WTC11 (cell line): ENCODE data around the gene CIPC. TPM values are rescaled to one million over a fixed set of nuclear protein-coding genes. Genes with fewer than 3 reads are reported as not detected.

ENCODE experiments used
- ATAC-seq: fragments of 200-7000 bp; cut with Tn5 transposase; 2 replicates; pipeline ENCODE4 v1.10.0; 2021; ENCODE audit warnings: mild to moderate bottlenecking, moderate library complexity
- CTCF ChIA-PET: fragments of 300-600 bp; sonication (Branson Sonifier 250); formaldehyde crosslinking; loops from one replicate; lab custom pipeline; 2021; ENCODE audit warnings: antibody characterized with exemption; lab: Charles Lee
- POLR2A ChIA-PET: fragments of 350-600 bp; sonication (Branson Sonifier 250); formaldehyde crosslinking; loops from one replicate; lab custom pipeline; 2021; ENCODE audit warnings: antibody characterized with exemption; lab: Charles Lee
- DNase-seq: peaks from one replicate; pipeline ENCODE4 v3.0.0; 2021; ENCODE audit warnings: low spot score
- H3K27ac Mint-ChIP-seq: 2 replicates; pipeline ENCODE4 v1.8.0; 2021; ENCODE audit warnings: mixed read lengths
- H3K27me3 Mint-ChIP-seq: 2 replicates; pipeline ENCODE4 v1.8.0; 2021; ENCODE audit warnings: low read depth, mild to moderate bottlenecking, moderate library complexity, mixed read lengths
- H3K36me3 Mint-ChIP-seq: 2 replicates; pipeline ENCODE4 v1.8.0; 2021; ENCODE audit warnings: mixed read lengths
- H3K4me1 Mint-ChIP-seq: 2 replicates; pipeline ENCODE4 v1.8.0; 2022; ENCODE audit warnings: mixed read lengths
- H3K4me3 Mint-ChIP-seq: 2 replicates; pipeline ENCODE4 v1.8.0; 2021; ENCODE audit warnings: mild to moderate bottlenecking, moderate library complexity, mixed read lengths
- H3K9me3 Mint-ChIP-seq: 2 replicates; pipeline ENCODE4 v1.8.0; 2021; ENCODE audit warnings: mixed read lengths
- AR ChIP-seq: fragments of 250-450 bp; sonication (Bioruptor Pico); IDR thresholded peaks from 2 replicates; pipeline ENCODE4 v1.9.0; 2021; ENCODE audit warnings: mild to moderate bottlenecking
- CBFB ChIP-seq: sonication (generic); formaldehyde crosslinking; IDR thresholded peaks from 2 replicates; pipeline ENCODE4 v1.8.1; 2022; ENCODE audit warnings: mild to moderate bottlenecking, low read depth, missing genetic modification reagents
- CREM ChIP-seq: sonication (generic); formaldehyde crosslinking; IDR thresholded peaks from 2 replicates; pipeline ENCODE4 v1.8.1; 2022; ENCODE audit warnings: mild to moderate bottlenecking, missing genetic modification reagents, moderate library complexity
- CTCF ChIP-seq: fragments of 200-600 bp; IDR thresholded peaks from 2 replicates; pipeline ENCODE4 v1.8.0; 2022; ENCODE audit warnings: antibody characterized with exemption
- E2F4 ChIP-seq: sonication (generic); formaldehyde crosslinking; IDR thresholded peaks from 2 replicates; pipeline ENCODE4 v1.8.1; 2022; ENCODE audit warnings: low read depth, mild to moderate bottlenecking, moderate library complexity, missing genetic modification reagents, borderline replicate concordance
- EMX1 ChIP-seq: fragments of 250-450 bp; sonication (Bioruptor Pico); IDR thresholded peaks from 2 replicates; pipeline ENCODE4 v1.8.0; 2021; ENCODE audit warnings: mild to moderate bottlenecking
- FOXP4 ChIP-seq: sonication (generic); formaldehyde crosslinking; IDR thresholded peaks from 2 replicates; pipeline ENCODE4 v1.8.0; 2022; ENCODE audit warnings: mild to moderate bottlenecking, missing genetic modification reagents
- GTF2I ChIP-seq: fragments of 250-450 bp; sonication (Bioruptor Pico); conservative IDR thresholded peaks from 2 replicates; pipeline ENCODE4 v1.4.0; 2021; ENCODE audit warnings: mild to moderate bottlenecking
- HMGA2 ChIP-seq: fragments of 250-450 bp; sonication (Bioruptor Pico); IDR thresholded peaks from 2 replicates; pipeline ENCODE4 v1.4.0; 2021; ENCODE audit warnings: mild to moderate bottlenecking, moderate library complexity
- MAX ChIP-seq: sonication (generic); formaldehyde crosslinking; IDR thresholded peaks from 2 replicates; pipeline ENCODE4 v1.8.0; 2022; ENCODE audit warnings: mild to moderate bottlenecking, missing genetic modification reagents
- NFE2L1 ChIP-seq: sonication (generic); formaldehyde crosslinking; IDR thresholded peaks from 2 replicates; pipeline ENCODE4 v1.8.1; 2023; ENCODE audit warnings: missing genetic modification reagents
- NR3C1 ChIP-seq: sonication (generic); formaldehyde crosslinking; conservative IDR thresholded peaks from 2 replicates; pipeline ENCODE4 v1.8.1; 2023; ENCODE audit warnings: low read depth, mild to moderate bottlenecking, missing genetic modification reagents
- RELA ChIP-seq: sonication (generic); formaldehyde crosslinking; IDR thresholded peaks from 2 replicates; pipeline ENCODE4 v1.8.1; 2022; ENCODE audit warnings: missing genetic modification reagents, mild to moderate bottlenecking, borderline replicate concordance
- STAT6 ChIP-seq: sonication (generic); formaldehyde crosslinking; conservative IDR thresholded peaks from 2 replicates; pipeline ENCODE4 v1.8.1; 2023; ENCODE audit warnings: mild to moderate bottlenecking, low read depth, missing genetic modification reagents, moderate library complexity
- TEAD4 ChIP-seq: sonication (generic); formaldehyde crosslinking; IDR thresholded peaks from 2 replicates; pipeline ENCODE4 v1.8.0; 2022; ENCODE audit warnings: mild to moderate bottlenecking, missing genetic modification reagents
- ZBTB21 ChIP-seq: sonication (generic); formaldehyde crosslinking; IDR thresholded peaks from 2 replicates; pipeline ENCODE4 v1.8.1; 2023; ENCODE audit warnings: mild to moderate bottlenecking, missing genetic modification reagents, borderline replicate concordance
- ZNF121 ChIP-seq: sonication (generic); formaldehyde crosslinking; IDR thresholded peaks from 2 replicates; pipeline ENCODE4 v1.8.0; 2023; ENCODE audit warnings: missing genetic modification reagents
- total RNA-seq: library from RNA; stranded (reverse); gene quantifications from 3 replicates; pipeline ENCODE4 v1.2.3, GENCODE V29; 2021

Gene CIPC
- total RNA-seq, 1 experiment from 2014 or later = 25.4 TPM

- ATAC-seq = no peak
- H3K27ac Mint-ChIP-seq = no peak overlapping the region
- no peaks in the 10 kb centered on the region for H3K9me3 Mint-ChIP-seq
- DNase-seq = no peak
- TF ChIP-seq CBFB (CRISPR knock-in tag) = 0 out of 2 replicates have a peak, but pooled peaks have one; percentile 6
- TF ChIP-seq STAT6 (CRISPR knock-in tag) = no peak
- TF ChIP-seq FOXP4 (CRISPR knock-in tag) = no peak
- TF ChIP-seq NFE2L1 (CRISPR knock-in tag) = no peak
- TF ChIP-seq TEAD4 (CRISPR knock-in tag) = no peak
- no peak for TF ChIP-seq AR
- TF ChIP-seq E2F4 (CRISPR knock-in tag) = no peak
- TF ChIP-seq EMX1 (CRISPR knock-in tag) = no peak
- TF ChIP-seq RELA (CRISPR knock-in tag) = no peak
- TF ChIP-seq, all 79 proteins: peak for 1
- ChIA-PET POLR2A (interaction anchor here (0.6 to 2.0 kb wide), 2 partner anchors 25 to 198 kb away, joined by 3 to 10 read pairs; partner anchors contain the start of gene CIPC), CTCF (interaction anchor here (0.5 to 4.6 kb wide), 33 partner anchors 9 to 430 kb away, joined by 3 to 60 read pairs (median 4); partner anchors contain the start of genes CIPC, NGB, TMEM63C and ZDHHC22)
- peak overlapping the region; percentile 68 for H3K4me3 Mint-ChIP-seq
- H3K4me1 Mint-ChIP-seq = peaks cover 63% of the 10 kb centered on the region
- H3K36me3 Mint-ChIP-seq = no peaks in the 10 kb centered on the region
- H3K27me3 Mint-ChIP-seq = peaks cover 7% of the 10 kb centered on the region
Measured at GRCh38 chr14:77123381-77124325, 25.6 kb downstream of the CIPC start.

- no peak overlapping the region for H3K27ac Mint-ChIP-seq
- ChIA-PET CTCF (interaction anchor here (0.5 to 4.6 kb wide), 34 partner anchors 9 to 415 kb away, joined by 3 to 60 read pairs (median 6); partner anchors contain the start of genes CIPC, NGB, TMEM63C and ZDHHC22), POLR2A (interaction anchor here (0.6 to 2.0 kb wide), 3 partner anchors 26 to 1184 kb away, joined by 3 to 10 read pairs (median 3); partner anchors contain the start of gene CIPC)
- TF ChIP-seq NR3C1 (CRISPR knock-in tag) = no peak
- peak; percentile 35; the same call in 1 of the 2 replicates for TF ChIP-seq CREM (CRISPR knock-in tag)
- TF ChIP-seq GTF2I (CRISPR knock-in tag) = 0 out of 2 replicates have a peak, but pooled peaks have one; percentile 16
- peak; percentile 63; the same call in 1 of the 2 replicates for TF ChIP-seq EMX1 (CRISPR knock-in tag)
- TF ChIP-seq CTCF = peak; percentile 63; the same call in 1 of the 2 replicates
- TF ChIP-seq ZNF121 (CRISPR knock-in tag) = peak; percentile 99
- TF ChIP-seq ZBTB21 (CRISPR knock-in tag) = 0 out of 2 replicates have a peak, but pooled peaks have one; percentile 20
- no peak for TF ChIP-seq HMGA2 (CRISPR knock-in tag)
- 0 out of 2 replicates have a peak, but pooled peaks have one; percentile 15 for TF ChIP-seq MAX
Measured at GRCh38 chr14:77124345-77125280, 26.6 kb downstream of the CIPC start.

More at GRCh38 chr14:77124345-77125280, 26.6 kb downstream of the CIPC start:
- H3K4me1 Mint-ChIP-seq = peaks cover 62% of the 10 kb centered on the region
- ATAC-seq (peak; percentile 43), DNase-seq (peak; percentile 54)
- H3K36me3 Mint-ChIP-seq = no peaks in the 10 kb centered on the region
- peaks cover 7% of the 10 kb centered on the region for H3K27me3 Mint-ChIP-seq
- no peaks in the 10 kb centered on the region for H3K9me3 Mint-ChIP-seq
- H3K4me3 Mint-ChIP-seq = peak overlapping the region; percentile 72
